ENCODE measurements around the gene MEFV. TPM values are rescaled to one million over a fixed set of nuclear protein-coding genes. Genes with fewer than 3 reads are reported as not detected.

Gene MEFV
- total RNA-seq, 1 donor from 2014 or later = not detected

- no peaks in the 10 kb centered on the region for H3K27me3 Mint-ChIP-seq (ENCODE audit: unreplicated experiment)
- H3K27ac Mint-ChIP-seq (ENCODE audit: unreplicated experiment) = peak overlapping the region; percentile 100
- peaks cover 31% of the 10 kb centered on the region for H3K36me3 Mint-ChIP-seq (ENCODE audit: unreplicated experiment)
- no peak for TF ChIP-seq CTCF (IDR thresholded peaks at IDR 0.05)
- DNase-seq (ENCODE audit: extremely low spot score, unreplicated experiment) = no peak
- H3K9me3 Mint-ChIP-seq (ENCODE audit: unreplicated experiment) = peaks cover 16% of the 10 kb centered on the region
- H3K4me1 Mint-ChIP-seq (ENCODE audit: unreplicated experiment) = peaks cover 21% of the 10 kb centered on the region
- peak overlapping the region; percentile 94 for H3K4me3 Mint-ChIP-seq (ENCODE audit: unreplicated experiment)
Observed at GRCh38 chr16:3283543-3284447, 27.4 kb upstream of the MEFV start.

GRCh38 chr16:3282730-3283542 lies 26.5 kb upstream of the MEFV start, which contains the start of gene ZNF263:
Gene ZNF263 (plus strand): TSS chr16:3283491. CDS start chr16:3283819, 328 bp downstream.
- H3K27me3 Mint-ChIP-seq (ENCODE audit: unreplicated experiment) = peaks cover 3% of the 10 kb centered on the region
- peaks cover 16% of the 10 kb centered on the region for H3K9me3 Mint-ChIP-seq (ENCODE audit: unreplicated experiment)
- peaks cover 27% of the 10 kb centered on the region for H3K36me3 Mint-ChIP-seq (ENCODE audit: unreplicated experiment)
- TF ChIP-seq CTCF (IDR thresholded peaks at IDR 0.05) = no peak
- peak within 1 kb of the TSS; percentile 100 for H3K27ac Mint-ChIP-seq (ENCODE audit: unreplicated experiment)
- DNase-seq (ENCODE audit: extremely low spot score, unreplicated experiment) = peak; percentile 98
- peak within 1 kb of the TSS; percentile 94 for H3K4me3 Mint-ChIP-seq (ENCODE audit: unreplicated experiment)
- peaks cover 21% of the 10 kb centered on the region for H3K4me1 Mint-ChIP-seq (ENCODE audit: unreplicated experiment)

- H3K4me3 Mint-ChIP-seq (ENCODE audit: unreplicated experiment) = peak overlapping the region; percentile 94
- H3K36me3 Mint-ChIP-seq (ENCODE audit: unreplicated experiment) = peaks cover 20% of the 10 kb centered on the region
- H3K4me1 Mint-ChIP-seq (ENCODE audit: unreplicated experiment) = peaks cover 21% of the 10 kb centered on the region
- TF ChIP-seq CTCF (IDR thresholded peaks at IDR 0.05) = no peak
- no peak for DNase-seq (ENCODE audit: extremely low spot score, unreplicated experiment)
- H3K27ac Mint-ChIP-seq (ENCODE audit: unreplicated experiment) = peak overlapping the region; percentile 100
- H3K9me3 Mint-ChIP-seq (ENCODE audit: unreplicated experiment) = peaks cover 11% of the 10 kb centered on the region
- H3K27me3 Mint-ChIP-seq (ENCODE audit: unreplicated experiment) = peaks cover 3% of the 10 kb centered on the region
Observed at GRCh38 chr16:3282103-3282729, 25.8 kb upstream of the MEFV start.

GRCh38 chr16:3281222-3281820 lies 24.9 kb upstream of the MEFV start:
- no peak overlapping the region for H3K27ac Mint-ChIP-seq (ENCODE audit: unreplicated experiment)
- peaks cover 21% of the 10 kb centered on the region for H3K4me1 Mint-ChIP-seq (ENCODE audit: unreplicated experiment)
- H3K27me3 Mint-ChIP-seq (ENCODE audit: unreplicated experiment) = peaks cover 10% of the 10 kb centered on the region
- no peak for DNase-seq (ENCODE audit: extremely low spot score, unreplicated experiment)
- TF ChIP-seq CTCF (IDR thresholded peaks at IDR 0.05) = no peak
- peaks cover 12% of the 10 kb centered on the region for H3K36me3 Mint-ChIP-seq (ENCODE audit: unreplicated experiment)
- peak overlapping the region; percentile 94 for H3K4me3 Mint-ChIP-seq (ENCODE audit: unreplicated experiment)
- peaks cover 6% of the 10 kb centered on the region for H3K9me3 Mint-ChIP-seq (ENCODE audit: unreplicated experiment)

Measured in osteocyte (in vitro differentiated cells).